Mesodermal cell (in vitro differentiated cells): ENCODE results near the gene DDX4.
"Not testable (repeated sequence)": the region's sequence is repeated elsewhere in the genome, so short reads cannot be mapped to it uniquely, and the experiment has no call there.

Experiments
- H3K27ac ChIP-seq: 2 replicates; pipeline ENCODE4 v1.7.0; 2013; ENCODE audit warnings: mild to moderate bottlenecking, low read depth, low read length, moderate library complexity; ENCODE audit not compliant: severe bottlenecking
- H3K36me3 ChIP-seq: 2 replicates; pipeline ENCODE4 v1.7.1; 2013; ENCODE audit warnings: mild to moderate bottlenecking, low read length, moderate library complexity; ENCODE audit not compliant: control insufficient read depth, insufficient read depth
- H3K4me1 ChIP-seq: one replicate; pipeline ENCODE4 v1.7.1; 2013; ENCODE audit warnings: mild to moderate bottlenecking, low read length; ENCODE audit not compliant: insufficient read depth, control insufficient read depth, poor library complexity, severe bottlenecking
- H3K4me3 ChIP-seq: 2 replicates; pipeline ENCODE4 v1.7.0; 2013; ENCODE audit warnings: low read length, control low read depth, mild to moderate bottlenecking; ENCODE audit not compliant: insufficient read depth, poor library complexity, severe bottlenecking; ENCODE audit errors: extremely low read depth
- H3K9me3 ChIP-seq: 2 replicates; pipeline ENCODE4 v1.7.1; 2013; ENCODE audit warnings: mild to moderate bottlenecking, low read length, moderate library complexity; ENCODE audit not compliant: control insufficient read depth
- WGBS, 2 experiments: methylation state at CpG; one replicate each; pipeline ENCODE4 v1.1.5; 2013; ENCODE audit warnings: missing lambda C conversion rate in 2 of 2; ENCODE audit not compliant: insufficient coverage in 2 of 2; 5-methylcytosine and 5-hydroxymethylcytosine counted together

The DDX4 gene

DNA sequence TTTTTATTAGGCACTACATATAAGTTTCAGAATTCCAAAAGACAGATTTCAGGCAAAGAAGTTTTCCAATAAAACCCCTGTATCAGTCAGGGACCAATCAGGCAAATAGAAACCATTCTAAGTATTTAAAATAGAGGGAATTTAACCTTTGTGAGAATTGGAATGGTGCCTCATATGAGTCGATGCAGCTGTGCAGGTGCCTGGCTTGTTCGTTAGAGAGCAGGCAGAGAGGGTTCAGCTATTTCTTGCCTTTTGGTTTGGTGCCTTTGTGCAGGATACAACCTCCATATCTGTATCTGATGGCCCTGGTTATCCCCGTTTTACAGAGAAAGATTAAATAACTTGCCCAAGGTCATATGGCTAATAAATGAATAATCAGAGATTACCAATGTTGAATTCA, 6.0 kb upstream of the DDX4 start:
- Histone ChIP-seq H3K9me3 (no peaks in the 10 kb centered on the region), H3K27ac (no peak overlapping the region), H3K36me3 (no peaks in the 10 kb centered on the region), H3K4me3 (no peak overlapping the region), H3K4me1 (no peaks in the 10 kb centered on the region)
- WGBS, 2 experiments: 100% methylated on average over 1 to 2 of the region's 3 CpGs

- Histone ChIP-seq H3K9me3 (no peaks in the 10 kb centered on the region), H3K4me3 (no peak overlapping the region), H3K27ac (no peak overlapping the region), H3K4me1 (no peaks in the 10 kb centered on the region), H3K36me3 (no peaks in the 10 kb centered on the region)
Measured at GRCh38 chr5:55732585-55732984, 5.3 kb upstream of the DDX4 start.

GRCh38 chr5:55734658-55735057, 3.2 kb upstream of the DDX4 start:
- H3K9me3 ChIP-seq: no peaks in the 10 kb centered on the region
- no peaks in the 10 kb centered on the region for H3K36me3 ChIP-seq
- H3K4me1 ChIP-seq: no peaks in the 10 kb centered on the region
- WGBS, 2 experiments: no CpG with 5 or more reads among the region's 1 CpG
- no peak overlapping the region for H3K4me3 ChIP-seq
- no peak overlapping the region for H3K27ac ChIP-seq

GRCh38 chr5:55742778-55743177, 4.9 kb downstream of the DDX4 start:
- 97 to 98% methylated on average over 3 of the region's 3 CpGs for WGBS, 2 experiments
- Histone ChIP-seq H3K27ac (no peak overlapping the region), H3K4me3 (no peak overlapping the region), H3K36me3 (no peaks in the 10 kb centered on the region), H3K4me1 (no peaks in the 10 kb centered on the region), H3K9me3 (no peaks in the 10 kb centered on the region)

DNA sequence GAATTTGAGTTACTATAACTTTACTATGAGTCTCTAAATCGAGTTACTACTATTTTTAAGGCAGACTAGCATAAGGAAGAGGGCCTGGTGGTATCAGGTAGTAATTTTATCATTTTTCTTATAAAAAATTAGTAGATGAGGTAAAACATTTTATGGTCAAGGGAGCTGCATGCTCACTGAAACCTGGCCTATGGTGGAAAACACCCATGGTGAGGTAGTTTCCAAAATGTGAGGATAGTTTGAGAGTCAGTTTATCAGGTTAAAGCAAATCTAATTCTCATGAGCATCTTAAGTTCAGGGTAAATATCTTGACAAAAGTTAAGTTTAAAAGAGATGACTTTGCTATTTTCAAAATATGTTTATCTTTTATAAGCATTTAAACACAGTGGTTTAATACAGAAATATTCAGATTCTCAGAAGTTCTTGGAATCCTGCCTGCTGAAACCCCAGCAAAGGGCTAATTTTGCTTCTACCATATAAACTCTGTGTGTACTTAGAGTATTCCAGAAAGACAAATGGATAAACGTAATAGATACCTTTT, 10.0 kb downstream of the DDX4 start:
- H3K27ac ChIP-seq: no peak overlapping the region
- H3K4me3 ChIP-seq: no peak overlapping the region
- no peaks in the 10 kb centered on the region for H3K36me3 ChIP-seq
- no CpG with 5 or more reads among the region's 2 CpGs for WGBS, 2 experiments
- H3K4me1 ChIP-seq: no peaks in the 10 kb centered on the region
- H3K9me3 ChIP-seq: no peaks in the 10 kb centered on the region

DNA sequence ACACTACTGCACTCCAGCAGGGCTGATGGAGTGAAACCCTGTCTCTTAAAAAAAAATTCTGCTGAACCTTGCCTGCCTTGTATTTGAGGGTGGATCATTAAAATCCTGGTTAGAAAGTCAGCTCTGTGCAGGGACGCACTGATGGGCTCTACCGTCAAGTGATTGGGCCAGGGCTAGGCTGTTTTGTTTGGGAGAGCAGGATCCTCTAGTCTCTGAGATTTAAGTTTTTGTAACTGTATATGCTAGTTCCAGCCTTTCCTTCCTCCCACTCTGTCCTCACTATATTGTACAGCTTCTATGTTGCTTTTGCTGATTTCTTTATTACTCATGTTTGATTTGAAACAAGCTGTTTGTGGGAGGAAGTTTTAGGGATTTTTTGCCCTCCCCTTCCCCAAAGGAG, 11.5 kb downstream of the DDX4 start:
- no peaks in the 10 kb centered on the region for H3K4me1 ChIP-seq
- H3K27ac ChIP-seq: no peak overlapping the region
- H3K36me3 ChIP-seq: no peaks in the 10 kb centered on the region
- 88 to 100% methylated on average over 1 to 2 of the region's 2 CpGs for WGBS, 2 experiments
- no peak overlapping the region for H3K4me3 ChIP-seq
- no peaks in the 10 kb centered on the region for H3K9me3 ChIP-seq

DNA sequence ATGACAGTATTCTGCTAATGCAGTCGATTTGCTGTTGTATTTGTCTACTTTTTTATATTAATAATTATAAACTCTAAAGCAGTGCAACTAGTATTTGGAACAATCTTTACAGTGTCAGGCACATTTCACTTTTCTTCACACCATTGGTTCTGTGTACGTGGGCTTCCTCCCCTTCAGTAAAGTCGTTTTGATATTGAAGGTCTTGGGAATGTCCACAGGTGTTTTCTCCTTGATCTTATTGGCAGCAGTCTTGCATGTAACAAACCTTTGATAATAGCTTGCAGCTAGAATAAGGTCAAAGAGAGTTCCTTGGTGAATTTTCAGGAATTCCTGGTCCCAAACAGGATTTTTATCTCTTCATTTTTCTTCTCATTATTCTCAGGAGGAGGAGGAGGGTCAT, 12.2 kb downstream of the DDX4 start:
- Histone ChIP-seq H3K9me3 (no peaks in the 10 kb centered on the region), H3K4me1 (no peaks in the 10 kb centered on the region), H3K27ac (no peak overlapping the region), H3K4me3 (no peak overlapping the region), H3K36me3 (no peaks in the 10 kb centered on the region)
- WGBS, 2 experiments: 67% methylated on average over 1 of the region's 3 CpGs; no CpG with 5 or more reads in 1 of the 2 experiments

GRCh38 chr5:55750499-55750898, 12.6 kb downstream of the DDX4 start:
- WGBS, 2 experiments: no CpG with 5 or more reads among the region's 3 CpGs
- Histone ChIP-seq H3K4me3 (no peak overlapping the region), H3K27ac (no peak overlapping the region), H3K4me1 (no peaks in the 10 kb centered on the region), H3K36me3 (no peaks in the 10 kb centered on the region), H3K9me3 (no peaks in the 10 kb centered on the region)

- no CpG with 5 or more reads among the region's 1 CpG for WGBS, 2 experiments
- Histone ChIP-seq H3K36me3 (no peaks in the 10 kb centered on the region), H3K9me3 (no peaks in the 10 kb centered on the region), H3K27ac (no peak overlapping the region), H3K4me3 (no peak overlapping the region), H3K4me1 (no peaks in the 10 kb centered on the region)
Measured at GRCh38 chr5:55758231-55758630, 20.4 kb downstream of the DDX4 start.

DNA sequence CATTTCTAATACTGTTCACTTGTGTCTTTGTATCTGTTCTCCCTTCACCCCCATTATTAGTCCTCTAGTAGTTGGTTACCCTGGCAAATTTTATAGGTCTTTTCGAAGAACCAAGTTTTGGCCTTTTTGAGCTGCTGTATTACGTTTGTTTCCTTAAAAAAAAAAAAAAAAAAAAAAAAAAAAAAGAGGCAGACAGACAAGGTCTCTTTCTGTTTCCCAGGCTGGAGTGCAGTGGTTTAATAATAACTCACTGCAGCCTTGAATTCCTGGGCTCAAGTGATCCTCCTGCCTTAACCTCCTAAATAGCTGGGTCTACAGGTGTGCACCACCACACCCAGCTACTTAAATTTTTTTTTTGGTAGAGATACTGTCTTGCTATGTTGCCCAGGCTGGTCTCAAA, 20.9 kb downstream of the DDX4 start:
- no peaks in the 10 kb centered on the region for H3K4me1 ChIP-seq
- WGBS, 2 experiments: no CpG with 5 or more reads among the region's 2 CpGs
- H3K36me3 ChIP-seq: no peaks in the 10 kb centered on the region
- no peak overlapping the region for H3K4me3 ChIP-seq
- H3K9me3 ChIP-seq: no peaks in the 10 kb centered on the region
- no peak overlapping the region for H3K27ac ChIP-seq

DNA sequence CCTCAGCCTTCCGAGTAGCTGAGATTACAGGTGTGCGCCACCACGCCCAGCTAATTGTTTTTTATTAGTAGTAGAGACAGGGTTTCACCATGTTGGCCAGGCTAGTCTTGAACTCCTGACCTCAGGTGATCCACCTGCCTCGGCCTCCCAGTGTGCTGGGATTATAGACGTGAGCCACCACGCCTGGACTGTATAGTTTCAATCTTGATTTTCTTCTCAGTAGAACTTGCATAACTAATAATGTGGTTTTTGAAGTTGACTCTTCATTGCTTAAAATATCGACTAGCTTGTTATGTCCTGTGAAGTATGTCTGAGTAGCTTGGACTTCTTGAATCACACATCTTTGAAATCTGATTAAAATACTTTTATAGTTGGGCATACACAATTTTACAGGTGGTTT, 23.9 kb downstream of the DDX4 start:
- H3K27ac ChIP-seq, H3K9me3 ChIP-seq, H3K36me3 ChIP-seq, H3K4me3 ChIP-seq, H3K4me1 ChIP-seq: not testable (repeated sequence)
- 93 to 94% methylated on average over 2 of the region's 7 CpGs for WGBS, 2 experiments
